Kasumi-1 (cell line): Measurements from ENCODE around the gene CDT1.

Experiments
- DNase-seq, 2 experiments: peaks; one replicate each; lab custom pipeline; 2025; lab: John Stamatoyannopoulos, UW

CDT1 gene

DNA sequence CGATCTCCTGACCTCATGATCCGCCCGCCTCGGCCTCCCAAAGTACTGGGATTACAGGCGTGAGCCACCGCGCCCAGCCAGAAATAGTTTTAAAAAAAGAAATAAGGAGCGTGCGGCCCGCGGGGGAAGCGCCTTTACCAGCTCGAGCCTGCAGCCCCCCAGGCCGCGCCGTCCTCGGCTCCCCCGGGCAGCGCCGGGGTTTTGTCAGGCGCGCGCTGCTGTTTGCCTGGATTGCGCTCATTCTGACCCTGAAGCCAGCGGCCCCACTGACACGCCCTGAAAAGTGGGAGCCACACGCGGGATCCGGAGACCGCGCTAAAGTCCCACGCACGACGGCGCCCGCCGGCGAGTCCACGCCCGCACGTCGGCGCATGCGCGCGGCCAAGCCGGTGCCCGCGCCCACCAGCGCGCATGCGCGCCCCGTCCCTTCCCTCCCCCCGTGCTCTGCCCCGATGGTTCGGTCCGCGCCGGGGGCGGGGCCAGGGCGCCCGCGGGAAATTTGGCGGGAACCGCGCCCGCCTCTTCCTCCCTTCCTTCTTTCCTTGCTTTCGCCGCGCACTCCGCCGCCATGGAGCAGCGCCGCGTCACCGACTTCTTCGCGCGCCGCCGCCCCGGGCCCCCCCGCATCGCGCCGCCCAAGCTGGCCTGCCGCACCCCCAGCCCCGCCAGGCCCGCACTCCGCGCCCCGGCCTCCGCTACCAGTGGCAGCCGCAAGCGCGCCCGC is at the start of gene CDT1:
TSS of gene CDT1 (plus strand) at position 526 of the 724 bp plus-strand sequence. CDS start at position 569, 43 bp downstream.
- DNase-seq: peak; percentile 59 to 70

DNA sequence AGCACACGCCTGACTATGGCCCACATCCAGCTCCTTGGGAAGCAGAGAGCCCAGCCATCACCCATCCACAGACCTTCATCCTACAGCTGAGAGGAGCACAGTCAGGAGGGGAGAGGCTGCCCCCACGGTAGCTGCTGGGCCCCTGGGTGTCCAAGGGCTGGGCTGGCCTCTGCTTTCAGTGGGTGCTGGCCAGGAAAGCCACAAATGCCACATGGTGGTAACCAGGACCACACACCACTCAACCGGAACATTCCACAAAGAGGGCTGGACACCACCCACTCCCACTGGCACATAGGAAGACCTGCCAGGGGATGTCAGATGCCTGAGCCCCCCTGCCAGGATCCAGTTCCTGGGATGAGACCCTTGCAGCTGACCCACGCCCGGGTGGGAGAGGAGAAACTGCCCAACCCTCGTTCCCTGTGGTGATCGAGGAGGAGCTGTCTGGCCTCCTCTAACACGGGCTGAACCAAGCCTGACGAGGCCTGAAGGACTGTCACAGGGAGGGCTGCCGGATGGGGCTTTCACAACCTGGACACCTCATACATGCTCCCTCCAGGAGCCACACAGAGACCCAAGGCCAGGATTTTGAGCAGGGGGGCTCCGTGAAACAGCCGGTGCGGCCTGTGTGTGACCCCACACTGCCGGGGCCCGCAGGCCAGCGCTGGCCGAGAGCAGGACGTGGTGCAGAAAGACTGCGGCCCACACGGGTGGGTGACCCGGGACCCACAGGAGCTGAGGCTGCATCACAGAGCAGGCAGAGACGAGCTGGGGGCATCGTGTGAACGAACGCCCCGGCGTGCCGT is 49.3 kb upstream of the CDT1 start:
- no peak for DNase-seq

DNA sequence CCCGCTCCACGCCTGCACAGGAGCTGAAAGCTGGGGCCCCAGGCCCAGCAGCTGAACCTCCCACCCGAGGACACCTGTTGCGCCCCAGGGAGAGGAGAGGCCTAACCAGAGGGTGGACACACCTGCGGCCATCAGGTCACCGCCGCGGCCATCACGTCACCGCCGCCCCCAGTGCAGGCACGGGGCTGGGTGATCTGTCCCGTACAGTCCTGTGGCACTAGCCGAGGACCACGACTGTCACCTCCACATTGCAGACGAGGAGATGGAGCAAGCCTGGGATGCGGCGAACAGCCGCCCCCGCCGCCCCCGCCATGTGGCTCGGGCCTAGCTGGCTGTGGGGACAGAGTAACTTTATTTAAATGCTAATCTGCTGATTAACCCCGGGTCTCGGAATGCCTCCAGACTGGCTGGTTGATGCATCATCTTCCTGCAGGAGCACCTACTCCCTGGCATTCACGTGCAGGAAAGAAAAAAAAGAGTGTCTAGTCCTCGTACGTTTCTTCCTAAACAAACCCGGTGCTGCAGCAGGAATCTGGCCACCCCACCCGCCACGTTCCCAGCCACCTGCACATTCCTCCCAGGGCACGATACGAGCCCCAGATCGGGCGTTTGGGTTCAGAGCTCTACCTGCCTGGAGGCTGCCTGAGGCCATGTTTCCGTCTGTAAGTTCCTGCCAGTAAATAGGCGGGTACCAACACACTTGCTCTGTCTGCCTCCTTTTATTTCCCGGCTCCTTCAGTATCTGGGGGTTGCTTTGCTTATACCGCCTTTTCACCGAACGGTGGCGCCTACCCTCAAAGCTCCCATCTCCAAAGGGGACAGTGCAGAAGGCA is 48.5 kb upstream of the CDT1 start:
- DNase-seq: no peak

DNA sequence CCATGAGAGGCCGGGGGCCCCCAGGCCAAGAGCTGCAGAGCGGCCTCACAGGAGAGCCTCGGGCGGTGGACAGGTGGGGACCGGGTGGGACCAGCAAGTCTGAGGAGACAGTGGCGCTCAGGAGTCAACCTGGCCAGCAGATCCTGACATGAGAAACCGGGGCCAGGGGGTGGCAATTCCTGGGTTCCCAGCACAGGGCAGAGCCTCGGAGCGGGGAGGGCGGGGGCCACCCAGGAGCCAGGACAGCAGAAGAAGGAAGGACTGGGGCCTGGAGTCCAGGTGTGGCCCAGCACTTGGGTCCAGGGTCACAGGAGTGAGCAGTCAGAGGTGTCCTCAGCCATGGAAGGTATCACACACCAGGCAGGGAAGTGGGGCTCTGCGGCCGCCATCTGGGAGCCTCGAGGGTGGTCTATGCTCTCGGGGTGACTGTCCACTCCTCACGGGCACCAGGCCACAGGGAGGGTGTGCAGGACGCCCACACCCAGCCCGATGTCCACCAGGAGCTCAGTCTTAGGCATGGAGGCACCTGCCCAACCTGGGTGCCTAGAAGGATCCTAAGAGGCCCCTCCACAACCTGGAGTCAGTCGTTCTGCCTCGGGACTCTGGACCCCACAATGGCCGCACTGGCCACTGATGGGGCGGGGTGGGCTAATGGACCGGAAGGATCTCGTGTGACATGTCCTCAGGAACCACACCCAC is 47.7 kb upstream of the CDT1 start:
- no peak for DNase-seq

DNA sequence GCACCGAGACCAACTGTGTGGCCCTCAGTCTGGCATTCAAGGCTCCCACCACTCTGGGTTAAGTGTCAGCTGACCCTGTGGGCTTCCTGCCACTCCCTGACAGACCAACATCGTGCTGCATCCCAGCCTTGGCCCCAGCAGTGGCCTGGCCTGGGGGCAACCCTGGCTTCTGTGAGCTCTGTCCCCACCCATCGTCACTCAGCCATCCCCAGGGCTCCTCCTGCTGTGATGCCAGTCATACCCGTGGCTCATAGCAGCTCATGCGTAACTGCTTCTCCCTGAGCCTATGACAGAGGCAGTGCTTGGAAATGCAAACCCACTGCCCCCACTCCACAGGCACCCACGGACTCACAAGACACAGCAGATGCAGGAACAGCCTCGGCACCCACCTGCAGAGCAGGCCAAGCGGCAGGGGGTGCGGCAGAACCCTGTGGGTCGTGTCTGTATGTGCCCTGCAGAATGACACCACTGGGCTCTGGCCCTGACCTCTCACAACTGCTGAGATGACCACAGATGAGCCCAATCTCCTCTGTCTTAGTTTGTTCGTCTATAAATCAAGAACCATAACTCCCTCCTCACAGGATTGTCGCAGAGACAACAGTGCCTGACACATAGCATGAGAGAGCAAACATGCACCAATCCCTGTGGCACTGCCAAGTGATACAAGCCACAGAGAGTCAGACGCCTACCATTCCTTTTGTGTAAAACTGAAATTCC is 45.2 kb upstream of the CDT1 start:
- DNase-seq: no peak

DNA sequence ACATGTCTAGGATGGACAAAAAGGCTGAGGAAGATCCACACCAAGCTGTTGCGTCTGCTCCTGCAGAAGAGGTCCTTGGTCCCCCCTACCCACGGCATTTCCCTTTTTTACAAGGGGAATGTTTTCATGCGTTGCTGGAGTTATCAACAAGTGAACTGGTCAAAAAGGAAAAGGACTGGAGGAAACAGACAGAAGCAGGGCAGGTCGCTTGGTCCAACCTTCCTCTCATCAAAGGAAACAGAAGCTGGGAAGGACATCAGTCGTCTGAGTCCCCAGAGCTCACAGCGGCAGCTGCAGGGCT is 44.7 kb upstream of the CDT1 start:
- no peak for DNase-seq

DNA sequence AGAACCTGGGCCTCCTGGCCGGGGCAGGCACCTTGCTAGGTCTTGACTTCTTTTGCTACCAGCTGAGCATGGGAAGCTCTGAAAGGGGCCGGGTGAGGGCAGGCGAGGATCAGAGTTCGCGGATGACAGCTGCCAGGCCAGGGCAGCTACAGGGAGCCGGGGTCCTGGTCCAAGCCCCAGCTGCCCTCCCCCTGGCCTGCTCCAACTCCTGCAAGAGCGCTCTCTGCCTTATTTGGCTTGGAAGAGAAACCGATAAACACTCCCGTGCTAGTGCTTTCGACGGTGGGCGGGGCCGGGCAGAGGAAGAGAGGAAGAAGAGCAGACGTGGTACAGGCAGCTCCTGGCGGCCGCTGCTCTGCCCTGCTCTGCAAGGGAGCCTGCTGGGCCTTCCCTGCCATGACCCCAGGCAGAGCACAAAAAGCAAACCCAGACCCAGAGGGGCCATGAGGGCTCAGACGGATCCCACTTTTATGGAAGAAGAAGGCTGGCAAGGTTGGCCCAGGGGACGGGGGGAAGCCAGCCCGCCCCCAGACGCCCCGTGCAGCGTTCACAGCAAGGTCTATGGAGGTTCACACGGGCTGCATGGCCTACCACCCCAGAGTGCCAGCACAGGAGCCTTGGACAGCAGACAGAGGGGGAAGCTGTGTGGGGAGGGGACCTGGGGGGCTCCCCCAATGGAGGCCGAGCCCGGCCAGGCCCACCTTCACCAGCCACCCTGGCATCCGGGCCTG is 44.2 kb upstream of the CDT1 start:
- peak in 1 of 2 experiments; percentile 10 for DNase-seq

DNA sequence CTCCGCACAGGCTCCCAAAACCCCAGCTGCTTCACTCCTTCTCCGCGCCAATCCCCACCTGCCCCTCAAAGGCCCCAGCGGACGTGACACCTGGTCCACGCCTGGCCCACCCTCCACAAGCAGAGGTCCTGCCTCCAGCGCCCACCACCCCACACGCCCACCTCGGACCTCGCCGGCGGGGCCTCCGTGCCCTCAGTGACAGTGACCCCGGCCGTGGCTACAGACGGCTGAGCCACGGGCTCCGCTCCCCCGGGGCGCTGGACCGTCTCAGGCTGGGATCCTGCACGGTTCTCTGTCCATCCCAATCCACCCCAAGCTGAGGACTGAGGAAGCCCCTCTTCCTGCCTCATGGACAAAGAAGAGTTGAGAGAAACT is 43.6 kb upstream of the CDT1 start:
- DNase-seq: no peak

DNA sequence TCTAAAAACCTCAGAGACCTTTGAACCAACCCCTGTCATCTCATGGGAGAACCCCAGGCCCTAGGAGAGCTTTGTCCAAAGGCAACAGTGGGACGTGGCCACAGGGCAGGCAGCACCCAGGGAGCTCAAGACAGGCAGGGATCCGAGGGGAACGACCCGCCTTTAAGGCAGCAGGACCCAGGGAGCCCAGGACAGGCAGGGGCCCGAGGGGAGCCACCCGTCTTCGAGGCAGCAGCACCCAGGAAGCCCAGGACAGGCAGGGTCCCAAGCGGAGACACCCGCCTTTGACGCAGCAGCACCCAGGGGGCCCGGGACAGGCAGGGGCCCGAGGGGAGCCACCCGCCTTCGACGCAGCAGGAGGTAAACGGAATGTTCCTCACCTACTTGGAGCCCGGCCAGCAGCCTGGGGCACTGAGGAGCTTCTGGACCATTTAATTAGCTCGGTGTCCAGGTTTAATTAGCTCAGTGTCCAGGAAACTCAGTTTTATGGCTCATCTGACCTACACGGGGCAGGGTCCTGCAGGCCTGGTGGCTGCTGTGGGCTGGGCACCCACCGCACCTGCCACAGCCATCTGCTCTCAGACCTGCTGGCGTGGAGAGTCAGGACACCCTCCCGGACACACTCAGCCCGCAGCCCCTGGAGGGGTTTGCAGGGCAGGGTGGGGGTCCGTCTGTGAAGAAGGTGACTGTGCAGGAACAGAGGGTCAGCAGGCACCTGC is 43.0 kb upstream of the CDT1 start:
- no peak for DNase-seq

DNA sequence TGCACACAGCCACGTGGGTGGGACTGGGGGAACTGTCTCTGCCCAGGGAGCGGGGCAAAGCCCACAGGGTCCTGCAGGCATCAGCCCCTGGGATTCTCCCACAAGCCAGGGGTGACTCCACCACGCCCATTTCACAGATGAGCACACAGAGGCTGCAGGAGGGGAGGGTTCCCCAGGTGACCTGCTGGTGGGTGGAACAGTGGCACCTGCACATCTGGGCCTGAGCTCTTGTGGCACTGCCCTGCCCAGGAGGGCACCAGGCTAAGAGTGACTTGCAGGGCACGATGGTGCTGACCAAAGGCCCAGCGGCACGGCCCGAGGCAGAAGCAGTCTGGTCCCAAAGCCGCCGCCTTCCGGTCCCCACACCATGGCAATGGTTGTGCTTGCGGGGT is 42.5 kb upstream of the CDT1 start:
- DNase-seq: no peak

DNA sequence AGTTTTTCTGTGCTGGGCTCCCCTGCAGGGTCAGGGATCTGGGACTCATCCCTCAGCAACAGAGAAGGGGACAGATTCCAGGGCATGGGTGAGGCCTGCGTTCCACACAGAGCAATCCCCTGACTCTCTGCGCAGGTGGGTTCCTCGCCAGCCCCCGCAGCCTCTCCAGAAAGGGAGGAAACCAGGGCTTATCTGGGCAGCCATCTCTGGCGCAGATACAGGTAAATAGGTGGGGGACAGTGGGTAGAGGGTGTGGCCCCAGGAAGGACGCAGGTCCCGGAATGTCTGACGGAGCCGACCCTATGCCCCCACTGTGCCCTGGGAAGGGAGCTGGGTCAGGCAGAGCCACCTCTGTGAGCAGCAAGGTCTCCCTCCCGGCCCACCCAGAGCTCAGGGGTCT is 41.8 kb upstream of the CDT1 start:
- DNase-seq: no peak

DNA sequence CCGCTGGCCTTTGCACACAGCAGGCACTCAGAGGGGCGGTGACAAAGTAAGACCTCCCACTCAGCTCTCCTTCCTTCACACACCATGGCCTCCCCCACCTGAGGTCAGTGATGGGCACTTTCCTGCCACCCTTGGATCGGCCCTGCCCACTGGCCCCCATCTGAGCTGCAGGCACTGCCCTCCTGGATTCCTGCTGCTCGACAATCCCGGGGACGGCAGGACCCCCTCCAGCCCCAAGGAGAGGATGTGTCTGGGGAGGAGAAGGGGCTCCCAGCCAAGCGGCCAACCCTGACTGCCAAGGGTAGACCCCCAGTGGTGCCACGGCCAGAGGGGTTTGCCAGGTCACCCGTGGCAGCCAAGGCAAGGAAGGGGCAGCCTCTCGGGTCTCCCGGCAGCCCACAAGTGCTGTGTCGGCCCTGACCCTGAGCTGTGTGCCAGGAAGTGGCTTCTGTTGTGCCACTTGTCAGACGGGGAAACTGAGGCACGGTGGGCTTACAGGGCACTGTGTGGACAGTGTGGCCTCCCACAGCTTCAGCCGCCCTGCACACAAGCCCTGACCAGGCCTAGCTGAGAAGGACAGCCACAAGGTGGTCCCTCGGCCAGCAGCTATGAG is 41.2 kb upstream of the CDT1 start:
- no peak for DNase-seq

DNA sequence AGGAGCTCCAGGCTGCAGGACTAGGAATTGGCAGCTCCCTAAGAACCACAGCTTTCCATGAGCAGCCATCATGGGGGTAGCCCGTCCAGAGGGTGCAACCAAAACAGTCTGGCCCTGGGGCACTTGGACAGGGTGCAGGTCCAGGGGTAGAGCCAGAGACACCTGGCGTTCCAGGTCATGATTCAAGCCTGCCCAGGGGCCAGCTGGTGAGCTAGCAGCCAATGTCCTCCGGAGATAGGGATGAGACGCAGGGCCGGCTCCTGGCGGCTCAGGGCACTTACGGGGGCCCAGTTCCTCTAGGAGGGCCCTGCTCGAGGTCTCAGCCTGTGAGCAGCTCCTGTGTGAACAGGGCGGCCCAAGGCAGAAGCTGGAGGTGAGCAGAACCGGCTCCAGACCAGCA is 40.6 kb upstream of the CDT1 start:
- DNase-seq: no peak

DNA sequence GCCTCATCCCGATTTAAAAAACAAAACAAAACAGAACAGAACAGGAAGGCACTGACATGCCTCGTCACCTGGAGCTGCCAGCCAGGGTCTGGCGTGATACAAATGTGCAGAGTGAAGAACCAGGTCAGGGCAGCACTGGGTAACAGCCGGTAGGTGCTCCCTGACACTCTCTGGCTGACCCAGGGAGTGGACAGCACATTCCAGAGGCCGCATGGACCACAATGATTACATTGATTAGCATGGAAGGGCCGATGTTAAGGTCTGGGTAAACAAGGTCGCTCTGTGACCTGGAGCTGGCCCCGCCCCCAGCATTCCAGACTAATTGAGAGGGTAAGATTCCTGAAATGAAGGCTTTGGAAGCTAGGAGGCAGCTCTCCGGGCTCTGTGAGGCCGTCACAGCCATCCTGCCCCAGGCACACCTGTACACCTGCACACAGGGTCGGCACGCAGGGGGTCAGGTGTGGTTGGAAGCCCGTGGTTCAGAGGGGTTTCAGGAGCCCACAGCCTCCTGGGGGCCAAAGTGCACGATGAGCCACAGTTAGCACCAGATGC is 40.0 kb upstream of the CDT1 start:
- DNase-seq: no peak

DNA sequence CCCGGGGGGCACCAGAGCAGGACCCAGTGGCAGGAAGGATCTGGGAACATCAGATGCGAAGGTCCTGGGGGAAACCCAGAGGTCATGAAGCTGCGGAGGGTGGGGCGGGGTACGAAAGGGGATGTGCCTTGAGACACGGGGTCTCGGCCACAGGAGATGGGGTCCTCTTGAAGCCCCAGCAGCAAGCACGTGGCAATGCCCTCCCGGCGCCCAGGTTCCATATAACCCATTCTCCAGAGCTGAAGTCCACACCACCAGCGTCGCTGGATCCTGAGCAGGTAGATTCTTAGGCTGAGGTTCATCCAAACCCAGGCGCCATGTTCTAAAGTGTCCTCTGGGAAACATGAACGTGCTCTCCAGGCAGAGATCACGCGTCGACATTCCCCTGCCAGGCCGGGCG is 39.5 kb upstream of the CDT1 start:
- DNase-seq: no peak

DNA sequence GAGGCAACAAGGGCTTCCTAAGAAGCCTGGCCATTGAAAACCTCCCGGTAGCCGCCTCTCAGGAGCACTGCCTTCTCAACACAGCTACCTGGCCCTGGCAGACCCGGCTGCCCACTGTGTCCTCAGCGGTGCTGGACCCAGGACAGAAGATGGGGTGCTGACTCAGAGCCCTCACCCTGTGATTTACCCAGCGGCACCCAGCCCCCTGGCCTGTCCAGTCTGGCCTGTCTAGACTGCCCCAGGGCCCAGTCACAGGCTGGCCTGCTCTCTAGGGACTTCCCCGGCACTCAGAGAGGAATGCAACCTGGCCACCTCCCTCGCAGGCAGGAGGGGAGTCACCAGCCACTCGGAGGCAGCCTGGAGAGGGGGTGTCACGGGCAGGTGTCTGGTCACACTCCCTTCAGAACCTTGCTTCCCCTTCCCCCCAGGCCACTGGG is 38.7 kb upstream of the CDT1 start:
- DNase-seq: no peak

DNA sequence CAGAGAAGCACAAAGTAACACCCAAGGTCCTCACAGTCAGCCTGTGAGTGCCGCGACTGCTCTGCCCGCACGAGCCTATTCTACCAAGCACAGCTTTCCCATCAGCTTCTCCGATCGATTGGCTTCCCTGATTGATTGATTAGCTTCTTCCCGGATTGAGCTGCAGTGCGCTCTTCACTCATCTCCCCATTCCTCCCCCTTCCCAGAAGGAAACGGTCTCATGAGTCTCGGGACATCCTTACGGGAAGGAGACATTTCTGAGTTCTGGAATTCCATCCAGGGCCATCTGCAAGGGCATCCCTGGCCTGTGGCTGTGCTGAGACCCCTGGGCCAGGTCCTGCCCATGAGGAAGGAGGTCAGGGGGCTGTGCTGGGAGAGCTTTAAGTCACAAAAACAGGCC is 36.6 kb upstream of the CDT1 start:
- DNase-seq: no peak

DNA sequence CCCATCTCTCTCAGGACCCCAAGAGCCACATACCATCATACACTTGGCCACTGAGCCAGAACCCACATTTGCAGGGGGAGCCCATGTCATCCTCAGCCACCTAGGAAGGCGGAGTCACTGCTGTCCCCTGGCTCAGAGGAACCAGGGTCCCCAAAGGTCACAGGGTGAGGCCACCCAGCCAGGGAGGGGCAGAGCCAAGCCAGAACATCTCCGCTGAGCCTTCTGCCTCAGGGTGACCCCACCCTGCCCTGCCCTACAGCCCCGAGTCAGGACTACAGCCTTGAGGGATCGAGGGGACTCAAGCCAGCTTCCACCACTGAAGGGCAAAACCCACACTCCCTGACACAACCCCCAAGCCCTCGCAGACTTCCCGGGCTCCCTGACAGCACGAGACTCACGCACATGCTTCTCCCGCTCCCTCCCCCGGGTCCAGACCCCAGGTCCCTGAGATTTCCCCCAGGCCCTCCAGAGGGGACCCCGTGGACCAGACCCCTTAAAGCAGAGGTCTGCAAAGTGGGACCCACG is 36.0 kb upstream of the CDT1 start:
- DNase-seq: no peak

DNA sequence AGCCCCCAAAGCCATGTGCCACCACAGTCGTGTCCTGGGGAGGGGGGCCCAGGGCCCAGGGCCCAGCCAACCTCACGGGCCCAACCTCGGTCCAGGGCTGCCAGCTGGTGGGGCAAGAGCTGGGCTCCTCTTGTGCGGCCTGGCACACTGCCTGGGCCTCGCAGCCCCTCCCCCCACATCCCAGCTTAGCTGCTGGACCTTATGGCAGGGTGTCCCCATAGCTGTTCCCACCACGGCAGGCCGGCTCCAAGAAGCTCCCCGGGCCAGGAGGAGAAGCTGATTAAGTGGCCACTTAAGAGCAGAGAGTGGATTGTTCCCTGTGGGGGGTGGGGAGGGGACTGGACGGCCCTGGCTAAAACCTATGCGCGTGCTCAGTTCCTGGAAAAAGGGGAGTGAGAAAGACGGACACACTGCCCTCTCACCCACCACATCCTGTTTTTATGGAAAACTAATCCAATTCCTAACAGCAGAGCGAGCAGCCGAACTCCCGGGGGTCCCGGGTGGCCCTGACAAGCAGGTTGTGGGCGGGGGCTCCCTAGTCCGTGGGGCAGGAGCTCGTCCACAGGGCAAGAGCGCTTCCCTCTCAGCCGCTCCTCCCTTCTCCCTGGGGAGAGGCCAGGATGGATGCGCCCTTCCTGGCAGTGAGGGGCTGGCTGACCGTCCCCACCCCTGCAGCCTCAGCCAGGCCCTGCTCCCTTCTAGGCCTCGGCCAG is 35.4 kb upstream of the CDT1 start:
- no peak for DNase-seq
